ENCODE measurements around the gene ARL17B. TPM values are rescaled to one million over a fixed set of nuclear protein-coding genes. Genes with fewer than 3 reads are reported as not detected.

Gene ARL17B
- total and polyA plus RNA-seq, 2 of the 8 experiments (the other 6 are each of a cell fraction or from before 2014, with no cell fraction given) = 5.4 to 21.6 TPM

DNA sequence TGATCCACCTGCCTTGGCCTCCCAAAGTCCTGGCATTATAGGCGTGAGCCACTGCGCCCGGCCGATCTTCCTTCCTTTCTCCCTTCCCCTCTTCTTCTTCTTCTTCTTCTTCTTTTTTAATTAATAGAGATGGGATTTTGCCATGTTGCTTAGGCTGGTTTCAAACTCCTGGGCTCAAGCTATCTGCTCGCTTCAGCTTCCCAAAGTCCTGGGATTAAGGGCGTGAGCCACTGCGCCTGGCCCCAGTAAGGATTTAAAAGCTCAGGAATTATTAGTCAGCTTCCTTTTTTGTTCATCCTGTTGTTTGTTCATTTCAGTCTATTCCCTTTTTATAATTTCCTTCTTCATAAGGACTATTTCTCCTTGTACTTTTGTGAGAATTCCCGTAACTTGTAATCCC lies 99.3 kb downstream of the ARL17B start (continued):
- no peak for TF ChIP-seq JUN (IDR thresholded peaks at IDR 0.05; ENCODE audit: low read depth, low read length)
